Measurements from ENCODE around the gene C17orf75. TPM values are rescaled to one million over a fixed set of nuclear protein-coding genes. Genes with fewer than 3 reads are reported as not detected.
"Not testable (repeated sequence)": the region's sequence is repeated elsewhere in the genome, so short reads cannot be mapped to it uniquely, and the experiment has no call there.

Gene C17orf75
- 25.7 and 27.9 TPM in 2 replicates for total RNA-seq (2014; rRNA removed; shearing (Covaris generic))

GRCh38 chr17:32341857-32342602, at the start of gene C17orf75:
TSS of gene C17orf75 (minus strand) at chr17:32342173. CDS start at chr17:32342139, 34 bp downstream.
- in situ Hi-C loops (cut with HindIII; ENCODE audit: low sequenced_read_pairs), result no loop called here
- DNase-seq (ENCODE audit: low spot score), result peak; percentile 85

- in situ Hi-C loops (cut with HindIII; ENCODE audit: low sequenced_read_pairs), result no loop called here
- no peak for DNase-seq (ENCODE audit: low spot score)
These were observed 46.9 kb upstream of the C17orf75 start for GRCh38 chr17:32388613-32389459.

GRCh38 chr17:32388128-32388527, 46.2 kb upstream of the C17orf75 start:
- DNase-seq (ENCODE audit: low spot score); in situ Hi-C loops (cut with HindIII; ENCODE audit: low sequenced_read_pairs): not testable (repeated sequence)

- no peak for DNase-seq (ENCODE audit: low spot score)
- in situ Hi-C loops (cut with HindIII; ENCODE audit: low sequenced_read_pairs), result no loop called here
These were observed 44.9 kb upstream of the C17orf75 start for GRCh38 chr17:32386844-32387243.

- in situ Hi-C loops (cut with HindIII; ENCODE audit: low sequenced_read_pairs), result no loop called here
- DNase-seq (ENCODE audit: low spot score), result no peak
These were observed 44.0 kb upstream of the C17orf75 start for GRCh38 chr17:32385971-32386370.

GRCh38 chr17:32385121-32385520, 43.1 kb upstream of the C17orf75 start:
- in situ Hi-C loops (cut with HindIII; ENCODE audit: low sequenced_read_pairs), result no loop called here

GRCh38 chr17:32383926-32384434, 42.0 kb upstream of the C17orf75 start:
- DNase-seq (ENCODE audit: low spot score), result no peak
- in situ Hi-C loops (cut with HindIII; ENCODE audit: low sequenced_read_pairs), result no loop called here

More at GRCh38 chr17:32385121-32385520, 43.1 kb upstream of the C17orf75 start:
- DNase-seq (ENCODE audit: low spot score), result no peak

- in situ Hi-C loops (cut with HindIII; ENCODE audit: low sequenced_read_pairs), result no loop called here
- no peak for DNase-seq (ENCODE audit: low spot score)
These were observed 40.7 kb upstream of the C17orf75 start for GRCh38 chr17:32382526-32383223.

- DNase-seq (ENCODE audit: low spot score), result no peak
- in situ Hi-C loops (cut with HindIII; ENCODE audit: low sequenced_read_pairs), result no loop called here
These were observed 28.5 kb upstream of the C17orf75 start for GRCh38 chr17:32370426-32370825.

GRCh38 chr17:32361270-32361669, 19.3 kb upstream of the C17orf75 start:
- no peak for DNase-seq (ENCODE audit: low spot score)
- in situ Hi-C loops (cut with HindIII; ENCODE audit: low sequenced_read_pairs), result no loop called here

- no peak for DNase-seq (ENCODE audit: low spot score)
- in situ Hi-C loops (cut with HindIII; ENCODE audit: low sequenced_read_pairs), result no loop called here
These were observed 15.6 kb upstream of the C17orf75 start for GRCh38 chr17:32357615-32358014.

GRCh38 chr17:32356750-32357149, 14.8 kb upstream of the C17orf75 start:
- in situ Hi-C loops (cut with HindIII; ENCODE audit: low sequenced_read_pairs), result no loop called here
- DNase-seq (ENCODE audit: low spot score), result no peak

GRCh38 chr17:32356378-32356743, 14.4 kb upstream of the C17orf75 start:
- DNase-seq (ENCODE audit: low spot score), result no peak
- in situ Hi-C loops (cut with HindIII; ENCODE audit: low sequenced_read_pairs), result no loop called here

GRCh38 chr17:32355649-32356377, 13.8 kb upstream of the C17orf75 start:
- in situ Hi-C loops (cut with HindIII; ENCODE audit: low sequenced_read_pairs), result no loop called here
- peak; percentile 20 for DNase-seq (ENCODE audit: low spot score)

- in situ Hi-C loops (cut with HindIII; ENCODE audit: low sequenced_read_pairs); DNase-seq (ENCODE audit: low spot score): not testable (repeated sequence)
These were observed 10.8 kb upstream of the C17orf75 start for GRCh38 chr17:32352734-32353133.

- in situ Hi-C loops (cut with HindIII; ENCODE audit: low sequenced_read_pairs), result no loop called here
- DNase-seq (ENCODE audit: low spot score), result peak; percentile 31
These were observed 8.9 kb upstream of the C17orf75 start for GRCh38 chr17:32350666-32351418.

GRCh38 chr17:32349854-32350665, 8.1 kb upstream of the C17orf75 start, which contains the start of gene ZNF207:
TSS of gene ZNF207 (plus strand) at chr17:32350157. CDS start at chr17:32350286, 129 bp downstream.
- DNase-seq (ENCODE audit: low spot score), result peak; percentile 96
- in situ Hi-C loops (cut with HindIII; ENCODE audit: low sequenced_read_pairs), result no loop called here
